HG03378 (cell line): Measurements from ENCODE around the gene SYNE2.

Experiments used
- ATAC-seq: cut with Tn5 transposase; IDR thresholded peaks from one replicate; pipeline ENCODE4 v1.9.1; 2021; ENCODE audit warnings: mild to moderate bottlenecking, moderate library complexity; ENCODE audit not compliant: unreplicated experiment

The SYNE2 gene

GRCh38 chr14:64069634-64070359 is 217.0 kb downstream of the SYNE2 start:
- ATAC-seq: no peak

- ATAC-seq: no peak
Measured at GRCh38 chr14:64074961-64075612, 222.3 kb downstream of the SYNE2 start.

GRCh38 chr14:64075613-64076005 is 222.8 kb downstream of the SYNE2 start:
- no peak for ATAC-seq

DNA sequence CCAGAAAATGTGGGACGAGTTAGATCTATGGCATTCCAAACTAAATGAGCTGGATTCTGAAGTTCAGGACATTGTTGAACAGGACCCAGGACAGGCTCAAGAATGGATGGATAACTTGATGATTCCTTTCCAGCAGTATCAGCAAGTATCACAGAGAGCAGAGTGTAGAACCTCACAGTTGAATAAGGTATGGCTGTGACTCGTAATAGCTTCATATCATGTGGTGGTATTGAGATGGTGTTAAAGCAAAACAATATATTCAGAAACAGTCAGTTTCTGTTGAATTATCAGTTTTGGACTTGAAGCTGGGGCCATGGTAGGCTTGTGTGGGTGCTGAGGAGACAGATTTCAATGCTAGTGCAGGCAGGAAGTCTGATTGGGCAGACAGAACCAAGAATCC is 227.6 kb downstream of the SYNE2 start:
- no peak for ATAC-seq

- no peak for ATAC-seq
Measured at GRCh38 chr14:64081174-64081746, 228.5 kb downstream of the SYNE2 start.

GRCh38 chr14:64082837-64083236 is 230.0 kb downstream of the SYNE2 start:
- ATAC-seq: no peak

- ATAC-seq: no peak
Measured at GRCh38 chr14:64088647-64088964, 235.8 kb downstream of the SYNE2 start.

GRCh38 chr14:64089920-64090319 is 237.1 kb downstream of the SYNE2 start:
- no peak for ATAC-seq

DNA sequence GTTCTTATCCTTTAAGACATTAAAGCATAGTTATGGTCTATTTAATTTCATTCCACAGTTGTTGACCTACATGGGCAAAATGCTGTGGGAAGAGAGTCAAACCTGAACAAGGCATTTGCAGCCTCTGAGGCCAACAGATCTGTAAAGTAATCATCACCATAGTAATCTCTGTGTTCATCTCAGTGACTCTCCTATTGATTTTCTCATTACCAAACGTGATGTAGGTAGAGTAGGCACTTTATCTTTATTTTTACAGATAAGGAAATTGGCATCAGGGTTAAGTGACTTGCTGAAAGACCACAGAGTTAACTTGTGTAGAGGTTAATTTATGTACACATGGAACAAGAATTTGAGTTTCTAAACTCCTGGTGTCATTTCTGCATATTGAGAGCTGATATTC is 238.4 kb downstream of the SYNE2 start:
- ATAC-seq: no peak

DNA sequence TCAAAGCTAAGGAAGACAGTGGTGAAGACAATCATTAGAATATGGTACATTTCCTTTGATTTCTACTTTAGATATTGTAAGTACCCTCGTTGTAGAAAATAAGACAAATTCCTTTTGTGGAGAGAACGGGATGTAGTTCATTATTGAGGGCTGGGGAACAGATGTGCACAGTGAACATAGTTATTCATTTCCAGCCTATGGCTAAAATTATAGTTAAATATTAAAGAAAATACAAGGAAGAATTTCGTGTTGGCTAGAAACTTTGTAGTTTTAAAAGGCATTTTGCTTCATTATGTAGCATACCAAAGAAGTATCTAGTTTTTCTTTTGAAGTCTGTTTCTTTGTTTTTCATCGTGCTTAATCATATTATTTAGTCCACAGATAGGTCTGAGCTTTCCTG is 239.5 kb downstream of the SYNE2 start:
- ATAC-seq: no peak

DNA sequence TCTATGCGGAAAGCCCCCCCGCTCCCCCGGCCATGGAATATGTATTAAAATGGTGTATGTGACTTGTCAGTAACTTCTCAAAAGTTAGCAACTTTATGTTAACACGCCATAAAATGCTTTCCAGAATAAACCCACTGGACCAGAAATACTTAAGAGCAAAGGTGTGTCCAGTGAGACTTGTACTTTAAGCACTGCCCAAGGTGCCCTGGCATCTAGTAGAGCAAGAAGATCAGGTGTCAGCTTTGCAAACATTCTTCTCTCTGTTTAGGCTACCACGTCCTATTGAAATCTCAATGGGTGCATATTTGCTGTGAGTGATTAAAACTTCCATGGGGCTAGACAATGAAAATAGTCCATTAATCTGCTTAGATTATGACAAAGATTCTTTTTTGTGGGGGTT is 240.1 kb downstream of the SYNE2 start:
- no peak for ATAC-seq

DNA sequence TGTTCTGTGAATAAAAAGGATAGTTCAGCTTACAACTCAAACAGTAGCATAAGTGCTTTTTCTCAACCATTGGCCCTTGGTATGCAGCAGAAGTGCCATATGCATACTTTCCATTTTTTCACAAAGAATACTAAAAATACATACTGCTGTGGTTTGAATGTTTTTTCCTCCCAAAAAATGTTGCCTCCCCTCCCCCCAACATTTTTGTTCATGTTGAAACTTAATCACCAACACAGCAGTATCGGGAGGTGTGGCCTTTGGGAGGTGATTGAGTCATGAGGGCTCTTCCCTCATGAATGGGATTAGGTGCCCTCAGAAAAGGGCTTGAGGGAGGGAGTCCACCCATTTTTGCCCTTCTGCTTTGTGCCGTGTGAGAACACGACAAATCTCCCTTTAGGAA is 242.8 kb downstream of the SYNE2 start:
- no peak for ATAC-seq

DNA sequence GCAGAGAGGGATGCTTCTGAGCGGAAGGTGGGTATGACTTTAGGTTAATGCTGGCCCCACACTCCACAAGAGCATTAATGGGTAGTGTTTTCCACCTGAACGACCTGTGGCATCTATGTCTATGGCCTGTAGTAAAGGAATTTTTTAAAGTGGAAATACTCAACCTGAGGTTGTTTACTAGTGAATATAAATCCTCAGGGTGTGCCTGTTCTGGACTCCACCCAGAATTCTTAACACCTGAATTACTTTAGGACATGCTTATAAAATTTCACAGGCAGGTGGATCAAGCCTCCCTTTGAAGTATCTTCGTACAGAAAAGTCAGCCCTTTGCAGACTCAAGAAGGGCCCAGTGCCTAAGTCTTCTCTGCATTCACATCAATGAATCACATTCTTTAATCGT is 245.3 kb downstream of the SYNE2 start:
- ATAC-seq: no peak

- no peak for ATAC-seq
Measured at GRCh38 chr14:64107438-64107837, 254.6 kb downstream of the SYNE2 start.

DNA sequence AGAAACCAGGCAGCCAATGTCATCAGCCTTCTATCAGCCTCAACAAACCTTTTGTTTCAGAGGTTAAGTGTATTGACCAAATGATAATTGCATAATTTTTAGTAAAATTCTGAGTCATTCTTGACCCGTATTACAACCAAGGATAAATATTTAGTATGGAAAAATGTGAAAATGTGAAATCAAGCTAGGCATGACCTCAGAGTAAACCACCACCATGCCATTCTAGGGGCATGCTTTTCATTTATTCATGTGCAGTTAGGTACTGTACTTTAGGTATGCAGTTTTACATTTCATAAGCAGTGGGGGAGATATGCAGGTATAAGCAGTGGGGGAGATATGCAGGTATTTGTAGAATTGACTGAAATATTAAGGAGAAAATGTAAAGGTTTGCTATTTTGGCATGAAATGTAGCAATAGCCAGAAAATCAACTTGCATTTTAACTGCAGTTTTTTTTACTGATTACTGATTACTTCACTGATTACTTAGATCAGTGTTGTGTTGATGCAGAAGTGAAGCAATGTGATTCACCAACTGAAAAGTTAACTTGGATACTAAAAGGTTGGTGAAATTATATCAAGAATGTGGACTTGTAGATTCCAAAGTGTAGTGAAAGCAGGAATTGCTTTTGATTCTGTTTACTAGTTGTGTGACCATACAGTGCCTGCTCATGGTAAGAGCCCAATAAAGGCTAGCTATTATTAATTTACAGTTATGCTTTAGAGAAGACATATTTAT is 257.2 kb downstream of the SYNE2 start:
- ATAC-seq: no peak

DNA sequence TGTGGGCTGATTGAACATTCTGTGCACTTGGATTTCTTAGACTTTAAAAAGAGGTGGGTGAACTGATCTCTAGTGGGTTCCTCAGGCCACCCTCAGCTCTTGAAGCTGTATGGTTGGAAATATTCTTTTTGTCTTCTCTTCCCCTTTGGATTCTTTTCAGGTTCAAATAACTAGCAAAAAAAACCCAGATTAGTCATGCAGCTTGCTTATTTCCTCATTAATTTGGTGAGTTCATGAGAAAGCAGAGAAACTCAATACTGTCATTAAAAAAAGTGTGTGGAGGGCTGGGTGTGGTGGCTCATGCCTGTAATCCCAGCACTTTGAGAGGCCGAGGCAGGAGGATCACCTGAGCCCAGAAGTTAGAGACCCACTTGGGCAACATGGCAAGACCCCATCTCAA is 258.0 kb downstream of the SYNE2 start:
- no peak for ATAC-seq

GRCh38 chr14:64112867-64113678 is 260.3 kb downstream of the SYNE2 start:
- ATAC-seq: no peak

GRCh38 chr14:64114166-64114565 is 261.4 kb downstream of the SYNE2 start:
- no peak for ATAC-seq

GRCh38 chr14:64114796-64115195 is 262.0 kb downstream of the SYNE2 start:
- no peak for ATAC-seq

DNA sequence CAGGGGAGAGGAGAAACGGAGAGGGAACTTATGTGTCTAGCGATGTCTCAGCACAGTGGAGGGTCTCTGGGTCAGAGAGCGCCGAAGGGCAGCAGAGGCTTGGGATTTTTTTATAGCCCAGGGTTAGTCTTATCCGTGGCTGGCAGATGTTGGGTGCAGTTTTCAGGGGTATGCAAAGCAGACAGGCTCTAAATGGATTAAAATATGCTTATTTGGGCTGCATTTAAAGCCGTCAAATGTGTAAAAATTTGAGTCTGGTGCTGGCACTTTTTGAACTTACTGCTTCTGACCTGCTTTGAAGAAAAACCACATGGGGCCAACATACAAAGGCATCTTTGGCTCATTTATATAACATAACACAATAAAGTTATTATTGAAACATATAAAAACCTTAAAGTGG is 262.6 kb downstream of the SYNE2 start:
- no peak for ATAC-seq
